Measurements from ENCODE around the gene ASIC4.

The ASIC4 gene

GRCh38 chr2:219563271-219563928 lies 49.1 kb downstream of the ASIC4 start:
- Histone ChIP-seq H3K27me3 (ENCODE audit: insufficient read depth, poor library complexity, severe bottlenecking) (no peaks in the 10 kb centered on the region), H3K27ac (ENCODE audit: poor library complexity, severe bottlenecking) (no peak overlapping the region), H3K4me1 (ENCODE audit: insufficient read depth, poor library complexity, severe bottlenecking) (no peaks in the 10 kb centered on the region), H3K4me3 (ENCODE audit: severe bottlenecking) (no peak overlapping the region), H3K36me3 (ENCODE audit: low read depth) (no peaks in the 10 kb centered on the region), H3K9me3 (ENCODE audit: severe bottlenecking) (no peaks in the 10 kb centered on the region)
- no peak for TF ChIP-seq CTCF (IDR thresholded peaks at IDR 0.05; ENCODE audit: poor library complexity, severe bottlenecking)
- DNase-seq (ENCODE audit: low spot score): no peak
- ATAC-seq (ENCODE audit: low read depth): no peak

- Histone ChIP-seq H3K4me3 (ENCODE audit: severe bottlenecking) (no peak overlapping the region), H3K27me3 (ENCODE audit: insufficient read depth, poor library complexity, severe bottlenecking) (no peaks in the 10 kb centered on the region), H3K36me3 (ENCODE audit: low read depth) (no peaks in the 10 kb centered on the region), H3K4me1 (ENCODE audit: insufficient read depth, poor library complexity, severe bottlenecking) (peaks cover 9% of the 10 kb centered on the region), H3K27ac (ENCODE audit: poor library complexity, severe bottlenecking) (no peak overlapping the region), H3K9me3 (ENCODE audit: severe bottlenecking) (no peaks in the 10 kb centered on the region)
- no peak for TF ChIP-seq CTCF (IDR thresholded peaks at IDR 0.05; ENCODE audit: poor library complexity, severe bottlenecking)
- DNase-seq (ENCODE audit: low spot score): no peak
- ATAC-seq (ENCODE audit: low read depth): no peak
Observed at GRCh38 chr2:219565130-219566080, 51.1 kb downstream of the ASIC4 start.

GRCh38 chr2:219566640-219567039 lies 52.4 kb downstream of the ASIC4 start:
- H3K27me3 ChIP-seq (ENCODE audit: insufficient read depth, poor library complexity, severe bottlenecking): no peaks in the 10 kb centered on the region
- DNase-seq (ENCODE audit: low spot score): no peak
- ATAC-seq (ENCODE audit: low read depth): no peak
- H3K4me1 ChIP-seq (ENCODE audit: insufficient read depth, poor library complexity, severe bottlenecking): peaks cover 11% of the 10 kb centered on the region
- H3K36me3 ChIP-seq (ENCODE audit: low read depth): no peaks in the 10 kb centered on the region
- no peak for TF ChIP-seq CTCF (IDR thresholded peaks at IDR 0.05; ENCODE audit: poor library complexity, severe bottlenecking)
- H3K4me3 ChIP-seq (ENCODE audit: severe bottlenecking): no peak overlapping the region
- H3K9me3 ChIP-seq (ENCODE audit: severe bottlenecking): no peaks in the 10 kb centered on the region
- H3K27ac ChIP-seq (ENCODE audit: poor library complexity, severe bottlenecking): no peak overlapping the region

DNA sequence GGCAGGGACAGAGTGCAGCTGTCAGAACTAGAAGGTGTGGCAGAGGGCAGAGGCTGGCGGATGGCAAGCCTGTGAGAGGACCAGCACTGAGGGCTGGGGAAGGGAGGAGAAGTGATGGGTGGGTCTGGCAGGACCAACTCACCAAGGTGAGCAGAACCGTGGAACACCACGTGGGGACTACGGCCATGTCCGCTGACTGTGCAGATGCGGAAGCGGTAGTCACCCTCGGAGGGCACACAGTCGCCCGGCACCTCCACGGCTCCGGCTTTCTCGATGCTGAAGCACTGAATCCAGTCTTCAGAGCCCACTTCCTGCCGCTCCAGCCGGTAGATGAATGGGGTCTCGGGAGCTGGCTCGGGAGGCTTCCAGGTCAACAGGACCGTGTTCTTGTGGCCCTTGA lies 52.8 kb downstream of the ASIC4 start:
- Histone ChIP-seq H3K9me3 (ENCODE audit: severe bottlenecking) (no peaks in the 10 kb centered on the region), H3K4me1 (ENCODE audit: insufficient read depth, poor library complexity, severe bottlenecking) (peaks cover 13% of the 10 kb centered on the region), H3K36me3 (ENCODE audit: low read depth) (no peaks in the 10 kb centered on the region), H3K27me3 (ENCODE audit: insufficient read depth, poor library complexity, severe bottlenecking) (no peaks in the 10 kb centered on the region), H3K27ac (ENCODE audit: poor library complexity, severe bottlenecking) (no peak overlapping the region), H3K4me3 (ENCODE audit: severe bottlenecking) (no peak overlapping the region)
- TF ChIP-seq CTCF (IDR thresholded peaks at IDR 0.05; ENCODE audit: poor library complexity, severe bottlenecking): no peak
- DNase-seq (ENCODE audit: low spot score): no peak
- ATAC-seq (ENCODE audit: low read depth): no peak

Measured in RWPE2 (cell line).